ENCODE measurements around the gene ZNF728.
"Not testable (repeated sequence)": the region's sequence is repeated elsewhere in the genome, so short reads cannot be mapped to it uniquely, and the experiment has no call there.

Gene ZNF728

GRCh38 chr19:23002690-23003422, at the start of gene ZNF728:
TSS of gene ZNF728 (minus strand) at chr19:23003176. CDS start at chr19:23003030, 146 bp downstream.
- DNase-seq (ENCODE audit: low spot score), result no peak

GRCh38 chr19:23052349-23052748, 49.4 kb upstream of the ZNF728 start:
- DNase-seq (ENCODE audit: low spot score), result no peak

GRCh38 chr19:23049256-23049655, 46.3 kb upstream of the ZNF728 start:
- DNase-seq (ENCODE audit: low spot score), result no peak

- no peak for DNase-seq (ENCODE audit: low spot score)
Measured at GRCh38 chr19:23046743-23047142, 43.8 kb upstream of the ZNF728 start.

GRCh38 chr19:23033721-23034120, 30.7 kb upstream of the ZNF728 start:
- DNase-seq (ENCODE audit: low spot score), result no peak

GRCh38 chr19:23015660-23016059, 12.7 kb upstream of the ZNF728 start:
- no peak for DNase-seq (ENCODE audit: low spot score)

- not testable (repeated sequence) for DNase-seq (ENCODE audit: low spot score)
Measured at GRCh38 chr19:22994957-22995356, 8.0 kb downstream of the ZNF728 start.

- DNase-seq (ENCODE audit: low spot score), result no peak
Measured at GRCh38 chr19:22976248-22976647, 26.7 kb downstream of the ZNF728 start.

- DNase-seq (ENCODE audit: low spot score), result not testable (repeated sequence)
Measured at GRCh38 chr19:22975546-22976136, 27.3 kb downstream of the ZNF728 start.

- DNase-seq (ENCODE audit: low spot score), result no peak
Measured at GRCh38 chr19:22945560-22945959, 57.4 kb downstream of the ZNF728 start.

GRCh38 chr19:22935151-22935550, 67.8 kb downstream of the ZNF728 start:
- no peak for DNase-seq (ENCODE audit: low spot score)

- not testable (repeated sequence) for DNase-seq (ENCODE audit: low spot score)
Measured at GRCh38 chr19:22927576-22927975, 75.4 kb downstream of the ZNF728 start.

- DNase-seq (ENCODE audit: low spot score), result not testable (repeated sequence)
Measured at GRCh38 chr19:22925181-22925580, 77.8 kb downstream of the ZNF728 start.

All from iPS-NIHi11 (cell line).